Endothelial cell of umbilical vein (primary cell): ENCODE data around the gene AGBL4. TPM values are rescaled to one million over a fixed set of nuclear protein-coding genes. Genes with fewer than 3 reads are reported as not detected.

ENCODE experiments used
- BruUV-seq: library from RNA; stranded (reverse); fragments of 400-500 nt; replicated peaks from 2 replicates; lab custom pipeline; 2021; lab: Mats Ljungman, UMichigan
- CTCF ChIA-PET: fragments of 300-600, 350-600 bp; sonication (Branson Sonifier 250); formaldehyde crosslinking; loops from one replicate; lab custom pipeline; 2021; ENCODE audit warnings: antibody characterized with exemption, inconsistent platforms; lab: Charles Lee
- POLR2A ChIA-PET: fragments of 300-600, 350-600 bp; sonication (Branson Sonifier 250); formaldehyde crosslinking; loops from one replicate; lab custom pipeline; 2021; ENCODE audit warnings: antibody characterized with exemption, inconsistent platforms; lab: Charles Lee
- DNase-seq: peaks from one replicate; pipeline ENCODE4 v3.0.0-alpha.2; 2011; ENCODE audit warnings: low read depth, low spot score
- FAIRE-seq: peaks from 2 replicates; lab custom pipeline; 2011; peaks lifted over from hg19 to GRCh38; lab: Jason Lieb, UNC
- H2AFZ ChIP-seq: 2 replicates; pipeline ENCODE4 v1.6.0; 2012; ENCODE audit warnings: low read depth, low read length, control low read depth, inconsistent platforms
- H3K27ac ChIP-seq: 2 replicates; pipeline ENCODE4 v1.5.1; 2011; ENCODE audit warnings: low read depth, mild to moderate bottlenecking, control low read depth, low read length, moderate library complexity; ENCODE audit not compliant: insufficient read depth
- H3K27me3 ChIP-seq, 2 experiments: 2 replicates each; pipeline versions ENCODE4 v1.6.0 to v1.6.1; 2011; ENCODE audit warnings: low read length in 2 of 2, mixed read lengths in 1 of 2; ENCODE audit not compliant: control insufficient read depth in 2 of 2, insufficient read depth in 2 of 2
- H3K36me3 ChIP-seq, 2 experiments: 2 replicates in 1 of 2; 3 replicates in 1 of 2; pipeline ENCODE4 v1.5.1; 2011; ENCODE audit warnings: low read length in 2 of 2, mild to moderate bottlenecking in 1 of 2, moderate library complexity in 1 of 2; ENCODE audit not compliant: control insufficient read depth in 2 of 2, insufficient read depth in 2 of 2; ENCODE audit errors: extremely low read depth in 1 of 2
- H3K4me1 ChIP-seq: 3 replicates; pipeline ENCODE4 v1.5.1; 2011; ENCODE audit warnings: mild to moderate bottlenecking, low read length; ENCODE audit not compliant: control insufficient read depth, insufficient read depth; ENCODE audit errors: extremely low read depth
- H3K4me2 ChIP-seq: 2 replicates; pipeline ENCODE4 v1.6.1; 2011; ENCODE audit warnings: low read length, control low read depth, mixed read lengths; ENCODE audit not compliant: insufficient read depth
- H3K4me3 ChIP-seq, 3 experiments: fragments of 200-600 bp in 1 of 3; sonication (generic), shearing (Covaris generic) in 1 of 3; replicated peaks in 1 of 3; 2 replicates each; pipeline ENCODE4 v1.5.1; 2011 to 2016; ENCODE audit warnings: control low read depth in 3 of 3, low read length in 3 of 3, mild to moderate bottlenecking in 2 of 3, inconsistent platforms in 1 of 3, low read depth in 1 of 3, moderate library complexity in 1 of 3; ENCODE audit not compliant: insufficient read depth in 1 of 3
- H3K79me2 ChIP-seq: 2 replicates; pipeline ENCODE4 v1.6.0; 2012; ENCODE audit warnings: low read length, inconsistent platforms; ENCODE audit not compliant: control insufficient read depth, insufficient read depth
- H3K9ac ChIP-seq: replicated peaks from 2 replicates; pipeline ENCODE3; 2011; ENCODE audit warnings: low read length, control low read depth; ENCODE audit not compliant: insufficient read depth; ENCODE audit errors: extremely low read depth
- H3K9me1 ChIP-seq: replicated peaks from 3 replicates; pipeline ENCODE4 v1.6.0; 2011; ENCODE audit warnings: mild to moderate bottlenecking, low read length; ENCODE audit not compliant: control insufficient read depth, insufficient read depth; ENCODE audit errors: extremely low read depth
- H3K9me3 ChIP-seq: replicated peaks from 2 replicates; pipeline ENCODE4 v1.5.1; 2012; ENCODE audit warnings: low read length, inconsistent platforms; ENCODE audit not compliant: control insufficient read depth, insufficient read depth
- H4K20me1 ChIP-seq: replicated peaks from 2 replicates; pipeline ENCODE3; 2011; ENCODE audit warnings: mild to moderate bottlenecking, low read length; ENCODE audit not compliant: control insufficient read depth, insufficient read depth; ENCODE audit errors: extremely low read depth
- CTCF ChIP-seq, 2 donors: IDR thresholded peaks; 1 replicate in 1 of 2; 2 replicates in 1 of 2; pipeline ENCODE4 v1.5.1; 2011; ENCODE audit warnings: low read length in 2 of 2, mild to moderate bottlenecking in 2 of 2, moderate library complexity in 2 of 2, control low read depth in 1 of 2, inconsistent platforms in 1 of 2, low read depth in 1 of 2; ENCODE audit not compliant: insufficient read depth in 1 of 2; ENCODE audit errors: extremely low read depth in 1 of 2
- EZH2 ChIP-seq: IDR thresholded peaks from 2 replicates; pipeline ENCODE4 v1.6.1; 2012; ENCODE audit warnings: borderline replicate concordance, low read depth, mild to moderate bottlenecking, moderate library complexity, low read length, inconsistent platforms; ENCODE audit not compliant: severe bottlenecking
- FOS ChIP-seq: IDR thresholded peaks from 2 replicates; pipeline ENCODE4 v1.6.1; 2011; ENCODE audit warnings: mild to moderate bottlenecking, low read length, moderate library complexity, borderline replicate concordance; ENCODE audit not compliant: insufficient read depth
- GATA2 ChIP-seq: IDR thresholded peaks from 2 replicates; pipeline ENCODE4 v1.7.0; 2011; ENCODE audit warnings: low read depth, mild to moderate bottlenecking, moderate library complexity, mixed read lengths, low read length; ENCODE audit not compliant: insufficient read length, insufficient read depth
- JUN ChIP-seq: IDR thresholded peaks from 2 replicates; pipeline ENCODE4 v1.6.1; 2011; ENCODE audit warnings: borderline replicate concordance, low read depth; ENCODE audit not compliant: insufficient read length, insufficient read depth
- POLR2A ChIP-seq: IDR thresholded peaks from 2 replicates; pipeline ENCODE4 v1.6.1; 2012; ENCODE audit warnings: low read depth, mild to moderate bottlenecking, control low read depth, low read length
- POLR2AphosphoS5 ChIP-seq: IDR thresholded peaks from 2 replicates; pipeline ENCODE4 v1.6.1; 2012; ENCODE audit warnings: low read depth, mild to moderate bottlenecking, control low read depth, low read length, moderate library complexity; ENCODE audit not compliant: insufficient read depth
- dilution Hi-C: fragments of 300-500 bp; cut with MboI; formaldehyde crosslinking; loops from one replicate; pipeline ENCODE4 v1.15.0; 2019; ENCODE audit warnings: low sequenced_read_pairs; ENCODE audit not compliant: extremely low pct_ligation_motif_present
- intact Hi-C: fragments of 100-400 bp; cut with micrococcal nuclease; formaldehyde crosslinking; loops from one replicate; pipeline ENCODE4 v1.10.0; 2022
- polyA plus RNA-seq, 4 experiments: library from polyadenylated mRNA; depleted of rRNA in 3 of 4; stranded (reverse) in 3 of 4; unstranded in 1 of 4; fragments of >200 nt; gene quantifications; 2 replicates each; pipeline versions ENCODE4 v1.2.1 to v1.2.3, GENCODE V29; 2011 to 2012; ENCODE audit warnings: missing spikeins in 1 of 4
- total RNA-seq: library from RNA; stranded (reverse); gene quantifications from 2 replicates; pipeline ENCODE4 v1.2.3, GENCODE V29; 2021
- TF ChIP-seq, protein P1 (sequence below): IDR thresholded peaks from 2 replicates; pipeline ENCODE4 v1.6.1; 2011; ENCODE audit not compliant: insufficient read depth, insufficient read length

The AGBL4 gene
- total and polyA plus RNA-seq, 2 donors (not counting 3 experiments of a cell fraction or from before 2014, with no cell fraction given), result not detected

GRCh38 chr1:49059087-49059486, 964.7 kb downstream of the AGBL4 start:
- H3K4me3 ChIP-seq, result no peak overlapping the region
- no peak for DNase-seq
- no peak for FAIRE-seq
- BruUV-seq, result no TSS peak
- no peak overlapping the region for H3K4me2 ChIP-seq
- intact Hi-C loops, result no loop called here
- ChIA-PET CTCF (no interaction called here), POLR2A (no interaction called here)
- no peaks in the 10 kb centered on the region for H3K27me3 ChIP-seq
- H3K4me1 ChIP-seq, result no peaks in the 10 kb centered on the region
- no peak overlapping the region for H3K27ac ChIP-seq
- TF ChIP-seq JUN (no peak), POLR2A (no peak), CTCF (IDR thresholded peaks at IDR 0.05; ENCODE audit: extremely low read depth in 1 of 2, insufficient read depth in 1 of 2, low read depth in 1 of 2, low read length in 2 of 2) (no peak), EZH2 (no peak), FOS (no peak), GATA2 (no peak), POLR2AphosphoS5 (no peak)
- TF ChIP-seq, protein P1, sequence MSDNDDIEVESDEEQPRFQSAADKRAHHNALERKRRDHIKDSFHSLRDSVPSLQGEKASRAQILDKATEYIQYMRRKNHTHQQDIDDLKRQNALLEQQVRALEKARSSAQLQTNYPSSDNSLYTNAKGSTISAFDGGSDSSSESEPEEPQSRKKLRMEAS, result no peak
- no peak overlapping the region for H3K9ac ChIP-seq
- no peaks in the 10 kb centered on the region for H3K9me1 ChIP-seq
- H2AFZ ChIP-seq, result no peak overlapping the region
- no peaks in the 10 kb centered on the region for H4K20me1 ChIP-seq
- H3K36me3 ChIP-seq, result no peaks in the 10 kb centered on the region
- no peaks in the 10 kb centered on the region for H3K79me2 ChIP-seq
- dilution Hi-C loops, result no loop called here
- peaks cover 2% of the 10 kb centered on the region for H3K9me3 ChIP-seq
